Measurements from ENCODE around the gene ATP1B4. TPM values are rescaled to one million over a fixed set of nuclear protein-coding genes. Genes with fewer than 3 reads are reported as not detected.

Gene ATP1B4
- total RNA-seq, 1 donor from 2014 or later = 1.8 TPM

DNA sequence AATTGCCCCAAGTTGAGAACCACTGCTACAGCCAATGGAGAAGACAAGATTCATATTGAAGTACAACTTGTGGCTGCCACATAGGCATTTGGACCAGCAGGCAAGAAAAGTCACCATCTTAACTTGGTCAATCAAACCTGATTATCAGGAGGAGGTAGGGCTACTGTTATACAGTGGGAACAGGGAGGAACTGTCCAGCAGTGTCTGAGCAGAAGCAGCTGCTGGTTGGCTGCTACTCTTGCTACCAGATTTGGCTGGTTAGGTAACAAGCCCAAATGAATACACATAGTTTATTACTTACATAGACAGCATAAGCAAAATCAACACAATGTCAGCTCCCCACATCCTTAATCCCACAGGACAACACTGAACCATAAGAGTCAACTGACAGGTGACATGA lies 39.4 kb downstream of the ATP1B4 start:
- Histone ChIP-seq H3K27ac (replicated peaks) (no peak overlapping the region), H3K4me3 (no peak overlapping the region), H3K27me3 (ENCODE audit: low read depth) (no peaks in the 10 kb centered on the region), H3K36me3 (no peaks in the 10 kb centered on the region), H3K4me1 (no peaks in the 10 kb centered on the region), H3K9me3 (replicated peaks) (no peaks in the 10 kb centered on the region)
- no peak for DNase-seq
- intact Hi-C loops (cut with micrococcal nuclease) = no loop called here
- TF ChIP-seq CTCF (IDR thresholded peaks at IDR 0.05; ENCODE audit: borderline replicate concordance) = no peak

DNA sequence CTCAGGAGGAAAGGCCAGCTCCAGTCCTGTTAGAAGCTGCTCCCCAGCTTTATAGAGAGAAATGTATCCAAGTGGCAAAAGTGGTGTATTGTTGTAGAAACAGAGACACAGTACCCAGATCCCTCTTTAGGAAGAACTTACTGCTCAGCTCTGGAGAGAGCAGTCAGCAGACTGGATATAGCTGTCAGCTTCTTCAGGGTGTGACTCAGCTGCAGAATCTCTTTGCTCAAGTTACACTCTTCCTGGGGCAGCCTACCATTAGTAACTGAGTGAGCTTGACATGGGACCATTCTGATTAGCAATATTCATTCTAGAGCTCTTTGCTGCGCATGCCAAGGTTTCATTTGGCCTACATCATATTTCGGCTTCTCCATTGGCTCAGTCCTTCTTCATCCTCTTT lies 40.5 kb downstream of the ATP1B4 start:
- no peak for DNase-seq
- H3K27me3 ChIP-seq (ENCODE audit: low read depth) = no peaks in the 10 kb centered on the region
- no peak overlapping the region for H3K27ac ChIP-seq (replicated peaks)
- no peaks in the 10 kb centered on the region for H3K9me3 ChIP-seq (replicated peaks)
- no peaks in the 10 kb centered on the region for H3K4me1 ChIP-seq
- no peak overlapping the region for H3K4me3 ChIP-seq
- H3K36me3 ChIP-seq = no peaks in the 10 kb centered on the region
- intact Hi-C loops (cut with micrococcal nuclease) = no loop called here
- TF ChIP-seq CTCF (IDR thresholded peaks at IDR 0.05; ENCODE audit: borderline replicate concordance) = no peak

GRCh38 chrX:120406638-120407037 lies 44.7 kb downstream of the ATP1B4 start:
- DNase-seq = no peak
- Histone ChIP-seq H3K9me3 (replicated peaks) (no peaks in the 10 kb centered on the region), H3K4me1 (no peaks in the 10 kb centered on the region), H3K27me3 (ENCODE audit: low read depth) (no peaks in the 10 kb centered on the region), H3K4me3 (no peak overlapping the region), H3K27ac (replicated peaks) (no peak overlapping the region), H3K36me3 (no peaks in the 10 kb centered on the region)
- TF ChIP-seq CTCF (IDR thresholded peaks at IDR 0.05; ENCODE audit: borderline replicate concordance) = no peak
- intact Hi-C loops (cut with micrococcal nuclease) = no loop called here

GRCh38 chrX:120408168-120408567 lies 46.3 kb downstream of the ATP1B4 start:
- TF ChIP-seq CTCF (IDR thresholded peaks at IDR 0.05; ENCODE audit: borderline replicate concordance) = no peak
- Histone ChIP-seq H3K27me3 (ENCODE audit: low read depth) (no peaks in the 10 kb centered on the region), H3K27ac (replicated peaks) (no peak overlapping the region), H3K36me3 (no peaks in the 10 kb centered on the region), H3K4me3 (no peak overlapping the region), H3K4me1 (no peaks in the 10 kb centered on the region), H3K9me3 (replicated peaks) (no peaks in the 10 kb centered on the region)
- no peak for DNase-seq
- intact Hi-C loops (cut with micrococcal nuclease) = no loop called here

DNA sequence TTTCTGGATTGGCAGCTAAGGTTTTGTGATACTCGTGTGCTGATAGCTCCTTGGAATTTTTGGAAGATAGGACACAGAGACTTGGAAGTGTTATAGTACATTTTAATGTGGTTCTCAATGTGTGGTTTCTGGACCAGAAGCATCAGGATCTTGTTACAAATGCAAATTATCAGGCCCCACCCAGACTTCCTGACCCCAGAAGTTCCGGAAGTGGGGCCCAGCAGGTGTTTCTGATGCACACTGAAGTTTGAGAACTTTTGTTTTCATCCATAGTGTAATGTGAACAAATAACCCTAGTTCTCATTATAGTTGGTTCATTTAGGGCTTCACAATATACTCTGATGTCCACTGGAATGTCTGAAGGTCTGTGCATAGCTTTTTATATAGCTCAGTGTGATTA lies 57.6 kb downstream of the ATP1B4 start:
- no peak for TF ChIP-seq CTCF (IDR thresholded peaks at IDR 0.05; ENCODE audit: borderline replicate concordance)
- no peak overlapping the region for H3K27ac ChIP-seq (replicated peaks)
- H3K27me3 ChIP-seq (ENCODE audit: low read depth) = no peaks in the 10 kb centered on the region
- no peaks in the 10 kb centered on the region for H3K4me1 ChIP-seq
- no peaks in the 10 kb centered on the region for H3K9me3 ChIP-seq (replicated peaks)
- no peaks in the 10 kb centered on the region for H3K36me3 ChIP-seq
- intact Hi-C loops (cut with micrococcal nuclease) = no loop called here
- no peak for DNase-seq
- no peak overlapping the region for H3K4me3 ChIP-seq

DNA sequence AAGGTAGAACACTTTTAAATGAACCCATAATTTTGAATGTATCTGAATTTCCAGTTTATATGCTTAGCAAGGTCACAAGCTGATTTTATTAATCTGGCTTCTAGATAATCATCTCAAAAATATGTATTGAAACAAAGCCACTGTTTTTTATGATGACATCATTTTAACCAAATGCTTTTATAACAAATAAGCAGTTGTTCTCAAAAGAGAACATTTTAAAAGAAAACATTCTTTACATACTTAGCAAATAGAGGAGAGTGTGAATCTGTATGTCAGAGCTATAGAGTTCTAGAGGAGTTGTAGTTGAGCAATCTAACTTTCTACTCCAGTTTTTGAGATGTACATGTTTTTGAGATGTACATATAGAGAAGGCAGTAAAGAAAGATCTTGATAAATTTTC lies 64.7 kb downstream of the ATP1B4 start:
- no peak for TF ChIP-seq CTCF (IDR thresholded peaks at IDR 0.05; ENCODE audit: borderline replicate concordance)

More for the DNA sequence above, 64.7 kb downstream of the ATP1B4 start:
- intact Hi-C loops (cut with micrococcal nuclease) = no loop called here
- peaks cover 8% of the 10 kb centered on the region for H3K4me1 ChIP-seq
- H3K27ac ChIP-seq (replicated peaks) = no peak overlapping the region
- no peaks in the 10 kb centered on the region for H3K27me3 ChIP-seq (ENCODE audit: low read depth)
- no peak for DNase-seq
- H3K36me3 ChIP-seq = no peaks in the 10 kb centered on the region
- no peak overlapping the region for H3K4me3 ChIP-seq
- no peaks in the 10 kb centered on the region for H3K9me3 ChIP-seq (replicated peaks)

All from left ventricle myocardium inferior (tissue), 1 donor.